ENCODE results near the gene CTNNA2. TPM values are rescaled to one million over a fixed set of nuclear protein-coding genes. Genes with fewer than 3 reads are reported as not detected.
"Not testable (repeated sequence)": the region's sequence is repeated elsewhere in the genome, so short reads cannot be mapped to it uniquely, and the experiment has no call there.

CTNNA2 gene
- total RNA-seq, 5 donors from 2014 or later (not counting 1 experiment from before 2014, with no cell fraction given), result not detected

DNA sequence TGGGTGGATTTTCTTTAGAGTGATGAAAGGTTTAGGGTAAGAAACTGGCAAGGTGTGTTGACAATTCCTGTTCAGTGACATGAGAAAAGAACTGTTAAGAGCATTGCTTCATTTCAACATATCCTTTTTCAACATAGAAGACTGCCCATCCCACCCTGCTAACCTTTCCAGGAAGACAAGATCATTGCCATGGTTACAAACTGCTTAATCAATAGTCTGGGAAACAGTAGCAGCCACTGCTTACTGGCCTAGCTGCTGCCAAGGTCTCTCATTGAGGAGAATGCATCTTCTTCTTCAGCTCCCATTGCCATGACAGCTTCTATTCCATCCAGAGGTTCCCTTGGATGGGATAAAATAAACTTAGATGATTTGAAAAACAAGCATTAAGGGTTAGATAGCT, 579.6 kb downstream of the CTNNA2 start:
- no peaks in the 10 kb centered on the region for H3K27me3 ChIP-seq (replicated peaks in 1 of 2; ENCODE audit: control insufficient read depth in 2 of 2, extremely low read depth in 1 of 2, insufficient read depth in 2 of 2, low read length in 1 of 2)
- CTCF ChIA-PET, result no interaction called here
- H3K27me3 Mint-ChIP-seq, result no peaks in the 10 kb centered on the region
- H3K4me1 Mint-ChIP-seq, result no peaks in the 10 kb centered on the region
- H3K36me3 ChIP-seq (ENCODE audit: control insufficient read depth in 2 of 2, extremely low read depth in 1 of 2, insufficient read depth in 1 of 2, low read length in 1 of 2), result no peaks in the 10 kb centered on the region
- no peak overlapping the region for H3K4me3 ChIP-seq (ENCODE audit: control insufficient read depth in 1 of 2, extremely low read depth in 1 of 2, low read length in 1 of 2)
- H3K36me3 Mint-ChIP-seq, result no peaks in the 10 kb centered on the region
- H3K4me1 ChIP-seq (ENCODE audit: control insufficient read depth in 1 of 2, extremely low read depth in 1 of 2, insufficient read depth in 2 of 2, low read length in 2 of 2), result no peaks in the 10 kb centered on the region
- no peak overlapping the region for H3K27ac Mint-ChIP-seq
- peaks cover 0 to 6% (median 0%) of the 10 kb centered on the region in 3 donors for H3K9me3 Mint-ChIP-seq
- POLR2A ChIA-PET, result no interaction called here
- DNase-seq (no peak), ATAC-seq (replicated peaks in 1 of 4) (no peak)
- H3K9me3 ChIP-seq, result no peaks in the 10 kb centered on the region
- H3K27ac ChIP-seq (ENCODE audit: low read length), result no peak overlapping the region
- no peak overlapping the region for H3K4me3 Mint-ChIP-seq

- DNase-seq; H3K36me3 Mint-ChIP-seq; H3K27ac ChIP-seq (ENCODE audit: low read length); H3K27ac Mint-ChIP-seq; H3K4me3 ChIP-seq (ENCODE audit: control insufficient read depth in 1 of 2, extremely low read depth in 1 of 2, low read length in 1 of 2); H3K36me3 ChIP-seq (ENCODE audit: control insufficient read depth in 2 of 2, extremely low read depth in 1 of 2, insufficient read depth in 1 of 2, low read length in 1 of 2); CTCF ChIA-PET; POLR2A ChIA-PET; H3K4me1 ChIP-seq (ENCODE audit: control insufficient read depth in 1 of 2, extremely low read depth in 1 of 2, insufficient read depth in 2 of 2, low read length in 2 of 2); H3K9me3 ChIP-seq; ATAC-seq (replicated peaks in 1 of 4); H3K27me3 Mint-ChIP-seq; H3K4me3 Mint-ChIP-seq; H3K27me3 ChIP-seq (replicated peaks in 1 of 2; ENCODE audit: control insufficient read depth in 2 of 2, extremely low read depth in 1 of 2, insufficient read depth in 2 of 2, low read length in 1 of 2); H3K4me1 Mint-ChIP-seq: not testable (repeated sequence)
- 84% methylated on average over 7 of the region's 12 CpGs for WGBS (ENCODE audit: insufficient coverage)
- H3K9me3 Mint-ChIP-seq, result peaks cover 7 to 16% (median 8%) of the 10 kb centered on the region in 3 donors
Observed at GRCh38 chr2:80098503-80098902, 585.7 kb downstream of the CTNNA2 start.

DNA sequence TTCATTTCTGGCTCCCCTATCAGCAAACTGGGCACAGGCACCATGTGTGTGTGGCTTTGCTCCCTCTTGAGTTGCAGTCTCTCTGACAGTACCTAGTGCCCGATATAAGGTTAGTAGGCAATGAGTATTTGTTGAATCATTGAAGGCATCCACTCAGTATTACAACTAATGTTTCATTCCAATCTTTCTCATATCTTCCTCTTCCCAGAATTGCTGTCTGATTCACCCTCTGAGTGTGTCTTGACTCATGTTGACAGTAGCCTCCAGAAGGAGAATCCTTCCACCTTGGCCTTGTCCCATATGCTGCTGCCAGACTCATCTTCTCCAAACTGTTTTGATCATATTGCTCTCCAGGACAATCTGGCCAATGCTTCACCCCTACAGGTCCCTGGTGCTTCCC, 589.2 kb downstream of the CTNNA2 start:
- Mint-ChIP-seq H3K4me3 (no peak overlapping the region), H3K9me3 (peaks cover 8 to 18% (median 11%) of the 10 kb centered on the region in 3 donors), H3K27ac (no peak overlapping the region), H3K36me3 (no peaks in the 10 kb centered on the region), H3K27me3 (no peaks in the 10 kb centered on the region), H3K4me1 (no peaks in the 10 kb centered on the region)
- no peaks in the 10 kb centered on the region for H3K27me3 ChIP-seq (replicated peaks in 1 of 2; ENCODE audit: control insufficient read depth in 2 of 2, extremely low read depth in 1 of 2, insufficient read depth in 2 of 2, low read length in 1 of 2)
- ATAC-seq (replicated peaks in 1 of 4) (no peak), DNase-seq (no peak)
- no peaks in the 10 kb centered on the region for H3K36me3 ChIP-seq (ENCODE audit: control insufficient read depth in 2 of 2, extremely low read depth in 1 of 2, insufficient read depth in 1 of 2, low read length in 1 of 2)
- H3K27ac ChIP-seq (ENCODE audit: low read length), result no peak overlapping the region
- ChIA-PET CTCF (no interaction called here), POLR2A (no interaction called here)
- no CpG with 5 or more reads among the region's 1 CpG for WGBS (ENCODE audit: insufficient coverage)
- no peaks in the 10 kb centered on the region for H3K4me1 ChIP-seq (ENCODE audit: control insufficient read depth in 1 of 2, extremely low read depth in 1 of 2, insufficient read depth in 2 of 2, low read length in 2 of 2)
- no peak overlapping the region for H3K4me3 ChIP-seq (ENCODE audit: control insufficient read depth in 1 of 2, extremely low read depth in 1 of 2, low read length in 1 of 2)
- no peaks in the 10 kb centered on the region for H3K9me3 ChIP-seq

- WGBS (ENCODE audit: insufficient coverage), result 20% methylated on average over 2 of the region's 7 CpGs
- Mint-ChIP-seq H3K4me3 (no peak overlapping the region), H3K4me1 (no peaks in the 10 kb centered on the region), H3K27ac (no peak overlapping the region), H3K36me3 (no peaks in the 10 kb centered on the region), H3K27me3 (no peaks in the 10 kb centered on the region), H3K9me3 (peaks cover 0 to 17% (median 12%) of the 10 kb centered on the region in 3 donors)
- ChIA-PET POLR2A (no interaction called here), CTCF (interaction anchor here in 1 of 2 donors (0.6 kb wide), 1 partner anchor 11 kb away, joined by 5 read pairs; no protein-coding TSS in a partner anchor)
- no peak for ATAC-seq (replicated peaks in 1 of 4)
- Histone ChIP-seq H3K27me3 (replicated peaks in 1 of 2; ENCODE audit: control insufficient read depth in 2 of 2, extremely low read depth in 1 of 2, insufficient read depth in 2 of 2, low read length in 1 of 2) (no peaks in the 10 kb centered on the region), H3K4me1 (ENCODE audit: control insufficient read depth in 1 of 2, extremely low read depth in 1 of 2, insufficient read depth in 2 of 2, low read length in 2 of 2) (no peaks in the 10 kb centered on the region), H3K27ac (ENCODE audit: low read length) (no peak overlapping the region), H3K4me3 (ENCODE audit: control insufficient read depth in 1 of 2, extremely low read depth in 1 of 2, low read length in 1 of 2) (no peak overlapping the region), H3K9me3 (no peaks in the 10 kb centered on the region), H3K36me3 (ENCODE audit: control insufficient read depth in 2 of 2, extremely low read depth in 1 of 2, insufficient read depth in 1 of 2, low read length in 1 of 2) (no peaks in the 10 kb centered on the region)
- DNase-seq, result no peak
Observed at GRCh38 chr2:80105015-80105640, 592.3 kb downstream of the CTNNA2 start.

DNA sequence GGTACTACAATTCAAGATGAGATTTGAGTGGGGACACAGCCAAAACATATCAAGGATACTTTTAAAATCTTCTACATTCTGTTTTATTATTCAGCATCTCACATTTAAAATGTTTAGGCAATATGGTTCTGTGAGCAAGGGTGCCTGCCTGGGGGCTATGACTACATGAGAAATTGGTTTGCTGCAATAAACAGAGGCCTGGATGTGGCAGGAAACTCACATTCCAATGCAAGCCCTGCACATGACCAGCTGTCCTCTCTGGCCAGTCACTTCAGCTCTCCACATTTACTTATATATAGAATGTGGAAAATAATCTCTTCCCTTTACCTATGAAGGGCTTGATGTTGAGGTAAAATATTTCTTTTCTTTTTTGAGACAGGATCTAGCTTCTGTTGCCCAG, 598.3 kb downstream of the CTNNA2 start:
- no peaks in the 10 kb centered on the region for H3K9me3 ChIP-seq
- DNase-seq (no peak), ATAC-seq (replicated peaks in 1 of 4) (no peak)
- H3K4me3 ChIP-seq (ENCODE audit: control insufficient read depth in 1 of 2, extremely low read depth in 1 of 2, low read length in 1 of 2), result no peak overlapping the region
- no peak overlapping the region for H3K27ac ChIP-seq (ENCODE audit: low read length)
- H3K4me3 Mint-ChIP-seq, result no peak overlapping the region
- H3K4me1 ChIP-seq (ENCODE audit: control insufficient read depth in 1 of 2, extremely low read depth in 1 of 2, insufficient read depth in 2 of 2, low read length in 2 of 2), result no peaks in the 10 kb centered on the region
- no peaks in the 10 kb centered on the region for H3K36me3 ChIP-seq (ENCODE audit: control insufficient read depth in 2 of 2, extremely low read depth in 1 of 2, insufficient read depth in 1 of 2, low read length in 1 of 2)
- ChIA-PET POLR2A (no interaction called here), CTCF (no interaction called here)
- no peaks in the 10 kb centered on the region for H3K27me3 ChIP-seq (replicated peaks in 1 of 2; ENCODE audit: control insufficient read depth in 2 of 2, extremely low read depth in 1 of 2, insufficient read depth in 2 of 2, low read length in 1 of 2)
- no peaks in the 10 kb centered on the region for H3K36me3 Mint-ChIP-seq
- peaks cover 0 to 19% (median 15%) of the 10 kb centered on the region in 3 donors for H3K9me3 Mint-ChIP-seq
- H3K27ac Mint-ChIP-seq, result no peak overlapping the region
- H3K27me3 Mint-ChIP-seq, result no peaks in the 10 kb centered on the region
- H3K4me1 Mint-ChIP-seq, result no peaks in the 10 kb centered on the region

GRCh38 chr2:80112790-80113189, 599.9 kb downstream of the CTNNA2 start:
- Histone ChIP-seq H3K4me1 (ENCODE audit: control insufficient read depth in 1 of 2, extremely low read depth in 1 of 2, insufficient read depth in 2 of 2, low read length in 2 of 2) (no peaks in the 10 kb centered on the region), H3K27me3 (replicated peaks in 1 of 2; ENCODE audit: control insufficient read depth in 2 of 2, extremely low read depth in 1 of 2, insufficient read depth in 2 of 2, low read length in 1 of 2) (no peaks in the 10 kb centered on the region), H3K36me3 (ENCODE audit: control insufficient read depth in 2 of 2, extremely low read depth in 1 of 2, insufficient read depth in 1 of 2, low read length in 1 of 2) (no peaks in the 10 kb centered on the region), H3K27ac (ENCODE audit: low read length) (no peak overlapping the region), H3K9me3 (no peaks in the 10 kb centered on the region), H3K4me3 (ENCODE audit: control insufficient read depth in 1 of 2, extremely low read depth in 1 of 2, low read length in 1 of 2) (no peak overlapping the region)
- Mint-ChIP-seq H3K36me3 (no peaks in the 10 kb centered on the region), H3K4me3 (no peak overlapping the region), H3K4me1 (no peaks in the 10 kb centered on the region), H3K9me3 (peaks cover 0 to 16% (median 15%) of the 10 kb centered on the region in 3 donors), H3K27me3 (no peaks in the 10 kb centered on the region), H3K27ac (no peak overlapping the region)
- ChIA-PET POLR2A (no interaction called here), CTCF (no interaction called here)
- WGBS (ENCODE audit: insufficient coverage), result 78% methylated on average over 3 of the region's 3 CpGs
- ATAC-seq (replicated peaks in 1 of 4), result no peak
- DNase-seq, result no peak

DNA sequence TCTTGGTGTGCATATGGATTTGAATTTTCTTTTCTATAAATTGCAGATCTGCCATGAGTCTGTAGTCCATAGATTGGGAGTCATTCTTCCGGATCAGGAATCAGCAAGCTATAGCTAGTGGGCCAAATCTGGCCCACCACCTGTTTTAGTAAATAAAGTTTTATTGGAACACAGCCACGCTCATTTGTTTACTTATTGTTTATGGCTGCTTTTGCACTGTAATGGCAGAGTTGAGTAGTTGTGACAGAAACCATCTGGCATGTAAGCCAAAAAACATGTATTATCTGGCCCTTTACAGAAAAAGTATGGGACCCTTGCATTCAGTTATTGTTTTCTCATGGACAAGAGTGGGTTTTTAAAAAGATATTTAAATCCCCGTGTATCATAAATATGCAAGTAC, 600.5 kb downstream of the CTNNA2 start:
- Histone ChIP-seq H3K27ac (ENCODE audit: low read length) (no peak overlapping the region), H3K27me3 (replicated peaks in 1 of 2; ENCODE audit: control insufficient read depth in 2 of 2, extremely low read depth in 1 of 2, insufficient read depth in 2 of 2, low read length in 1 of 2) (no peaks in the 10 kb centered on the region), H3K9me3 (no peaks in the 10 kb centered on the region), H3K4me1 (ENCODE audit: control insufficient read depth in 1 of 2, extremely low read depth in 1 of 2, insufficient read depth in 2 of 2, low read length in 2 of 2) (no peaks in the 10 kb centered on the region), H3K36me3 (ENCODE audit: control insufficient read depth in 2 of 2, extremely low read depth in 1 of 2, insufficient read depth in 1 of 2, low read length in 1 of 2) (no peaks in the 10 kb centered on the region), H3K4me3 (ENCODE audit: control insufficient read depth in 1 of 2, extremely low read depth in 1 of 2, low read length in 1 of 2) (no peak overlapping the region)
- Mint-ChIP-seq H3K27ac (no peak overlapping the region), H3K4me3 (no peak overlapping the region), H3K27me3 (no peaks in the 10 kb centered on the region), H3K4me1 (no peaks in the 10 kb centered on the region), H3K36me3 (no peaks in the 10 kb centered on the region), H3K9me3 (peaks cover 0 to 16% (median 14%) of the 10 kb centered on the region in 3 donors)
- POLR2A ChIA-PET, result no interaction called here
- CTCF ChIA-PET, result no interaction called here
- ATAC-seq (replicated peaks in 1 of 4) (no peak), DNase-seq (no peak)
- no CpG with 5 or more reads among the region's 3 CpGs for WGBS (ENCODE audit: insufficient coverage)
